ENCODE results near the gene SLC26A8. TPM values are rescaled to one million over a fixed set of nuclear protein-coding genes. Genes with fewer than 3 reads are reported as not detected.
A peak's percentile ranks its signal among the peaks of the same experiment; 100 is the strongest.
"Not testable (repeated sequence)": the region's sequence is repeated elsewhere in the genome, so short reads cannot be mapped to it uniquely, and the experiment has no call there.

The SLC26A8 gene
- total and polyA plus RNA-seq, 2 experiments from 2014 or later, result 0.89 to 2.9 TPM

DNA sequence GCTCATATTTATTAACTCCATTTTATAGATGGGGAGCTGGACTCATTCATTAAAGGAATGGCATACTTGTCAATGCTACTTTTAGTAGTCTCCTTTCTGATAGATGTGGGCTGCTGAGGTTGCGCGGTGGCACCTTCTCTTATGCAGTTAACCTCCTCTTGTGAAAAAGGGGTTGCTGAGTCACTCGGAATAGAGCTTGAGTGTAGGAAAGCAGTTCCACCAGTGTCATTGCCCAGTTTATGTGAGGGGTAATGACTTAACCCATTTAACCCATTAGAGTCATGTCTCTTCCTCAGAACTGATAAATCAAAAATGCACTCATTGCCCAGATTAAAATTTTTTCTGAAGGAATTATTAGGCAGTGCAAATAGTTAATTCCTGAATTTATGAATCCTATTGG lies 9.5 kb upstream of the SLC26A8 start:
- peaks cover 21% of the 10 kb centered on the region for H4K20me1 ChIP-seq (replicated peaks; ENCODE audit: insufficient read depth)
- ATAC-seq (no peak), DNase-seq (ENCODE audit: low spot score) (no peak)
- Mint-ChIP-seq H3K4me1 (peaks cover 19% of the 10 kb centered on the region), H3K36me3 (ENCODE audit: low read depth) (peaks cover 4% of the 10 kb centered on the region; the same call in 1 of the 3 replicates), H3K27me3 (ENCODE audit: insufficient read depth, low read depth, poor library complexity) (no peaks in the 10 kb centered on the region), H3K9me3 (no peaks in the 10 kb centered on the region), H3K4me3 (no peak overlapping the region), H3K27ac (no peak overlapping the region)
- H3K4me3 ChIP-seq, result peak overlapping the region; percentile 12; the same call in 1 of the 2 replicates
- TF ChIP-seq ZNF114 (CRISPR knock-in tag; IDR thresholded peaks at IDR 0.05) (no peak), JUNB (IDR thresholded peaks at IDR 0.05; ENCODE audit: unreplicated experiment) (no peak), NANOG (IDR thresholded peaks at IDR 0.05; ENCODE audit: borderline replicate concordance) (no peak), EZH2 (IDR thresholded peaks at IDR 0.05; ENCODE audit: low read depth, unreplicated experiment) (no peak), ZNF331 (CRISPR knock-in tag; IDR thresholded peaks at IDR 0.05; ENCODE audit: low read depth) (no peak), CREB1 (CRISPR knock-in tag; IDR thresholded peaks at IDR 0.05; ENCODE audit: low read depth) (no peak)
- TF ChIP-seq, protein P1, sequence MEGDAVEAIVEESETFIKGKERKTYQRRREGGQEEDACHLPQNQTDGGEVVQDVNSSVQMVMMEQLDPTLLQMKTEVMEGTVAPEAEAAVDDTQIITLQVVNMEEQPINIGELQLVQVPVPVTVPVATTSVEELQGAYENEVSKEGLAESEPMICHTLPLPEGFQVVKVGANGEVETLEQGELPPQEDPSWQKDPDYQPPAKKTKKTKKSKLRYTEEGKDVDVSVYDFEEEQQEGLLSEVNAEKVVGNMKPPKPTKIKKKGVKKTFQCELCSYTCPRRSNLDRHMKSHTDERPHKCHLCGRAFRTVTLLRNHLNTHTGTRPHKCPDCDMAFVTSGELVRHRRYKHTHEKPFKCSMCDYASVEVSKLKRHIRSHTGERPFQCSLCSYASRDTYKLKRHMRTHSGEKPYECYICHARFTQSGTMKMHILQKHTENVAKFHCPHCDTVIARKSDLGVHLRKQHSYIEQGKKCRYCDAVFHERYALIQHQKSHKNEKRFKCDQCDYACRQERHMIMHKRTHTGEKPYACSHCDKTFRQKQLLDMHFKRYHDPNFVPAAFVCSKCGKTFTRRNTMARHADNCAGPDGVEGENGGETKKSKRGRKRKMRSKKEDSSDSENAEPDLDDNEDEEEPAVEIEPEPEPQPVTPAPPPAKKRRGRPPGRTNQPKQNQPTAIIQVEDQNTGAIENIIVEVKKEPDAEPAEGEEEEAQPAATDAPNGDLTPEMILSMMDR (conservative IDR thresholded peaks at IDR 0.05; ENCODE audit: low read depth in 2 of 2), result no peak
- TF ChIP-seq, protein P2, sequence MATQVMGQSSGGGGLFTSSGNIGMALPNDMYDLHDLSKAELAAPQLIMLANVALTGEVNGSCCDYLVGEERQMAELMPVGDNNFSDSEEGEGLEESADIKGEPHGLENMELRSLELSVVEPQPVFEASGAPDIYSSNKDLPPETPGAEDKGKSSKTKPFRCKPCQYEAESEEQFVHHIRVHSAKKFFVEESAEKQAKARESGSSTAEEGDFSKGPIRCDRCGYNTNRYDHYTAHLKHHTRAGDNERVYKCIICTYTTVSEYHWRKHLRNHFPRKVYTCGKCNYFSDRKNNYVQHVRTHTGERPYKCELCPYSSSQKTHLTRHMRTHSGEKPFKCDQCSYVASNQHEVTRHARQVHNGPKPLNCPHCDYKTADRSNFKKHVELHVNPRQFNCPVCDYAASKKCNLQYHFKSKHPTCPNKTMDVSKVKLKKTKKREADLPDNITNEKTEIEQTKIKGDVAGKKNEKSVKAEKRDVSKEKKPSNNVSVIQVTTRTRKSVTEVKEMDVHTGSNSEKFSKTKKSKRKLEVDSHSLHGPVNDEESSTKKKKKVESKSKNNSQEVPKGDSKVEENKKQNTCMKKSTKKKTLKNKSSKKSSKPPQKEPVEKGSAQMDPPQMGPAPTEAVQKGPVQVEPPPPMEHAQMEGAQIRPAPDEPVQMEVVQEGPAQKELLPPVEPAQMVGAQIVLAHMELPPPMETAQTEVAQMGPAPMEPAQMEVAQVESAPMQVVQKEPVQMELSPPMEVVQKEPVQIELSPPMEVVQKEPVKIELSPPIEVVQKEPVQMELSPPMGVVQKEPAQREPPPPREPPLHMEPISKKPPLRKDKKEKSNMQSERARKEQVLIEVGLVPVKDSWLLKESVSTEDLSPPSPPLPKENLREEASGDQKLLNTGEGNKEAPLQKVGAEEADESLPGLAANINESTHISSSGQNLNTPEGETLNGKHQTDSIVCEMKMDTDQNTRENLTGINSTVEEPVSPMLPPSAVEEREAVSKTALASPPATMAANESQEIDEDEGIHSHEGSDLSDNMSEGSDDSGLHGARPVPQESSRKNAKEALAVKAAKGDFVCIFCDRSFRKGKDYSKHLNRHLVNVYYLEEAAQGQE (IDR thresholded peaks at IDR 0.05; ENCODE audit: unreplicated experiment), result no peak
- TF ChIP-seq, protein P3, sequence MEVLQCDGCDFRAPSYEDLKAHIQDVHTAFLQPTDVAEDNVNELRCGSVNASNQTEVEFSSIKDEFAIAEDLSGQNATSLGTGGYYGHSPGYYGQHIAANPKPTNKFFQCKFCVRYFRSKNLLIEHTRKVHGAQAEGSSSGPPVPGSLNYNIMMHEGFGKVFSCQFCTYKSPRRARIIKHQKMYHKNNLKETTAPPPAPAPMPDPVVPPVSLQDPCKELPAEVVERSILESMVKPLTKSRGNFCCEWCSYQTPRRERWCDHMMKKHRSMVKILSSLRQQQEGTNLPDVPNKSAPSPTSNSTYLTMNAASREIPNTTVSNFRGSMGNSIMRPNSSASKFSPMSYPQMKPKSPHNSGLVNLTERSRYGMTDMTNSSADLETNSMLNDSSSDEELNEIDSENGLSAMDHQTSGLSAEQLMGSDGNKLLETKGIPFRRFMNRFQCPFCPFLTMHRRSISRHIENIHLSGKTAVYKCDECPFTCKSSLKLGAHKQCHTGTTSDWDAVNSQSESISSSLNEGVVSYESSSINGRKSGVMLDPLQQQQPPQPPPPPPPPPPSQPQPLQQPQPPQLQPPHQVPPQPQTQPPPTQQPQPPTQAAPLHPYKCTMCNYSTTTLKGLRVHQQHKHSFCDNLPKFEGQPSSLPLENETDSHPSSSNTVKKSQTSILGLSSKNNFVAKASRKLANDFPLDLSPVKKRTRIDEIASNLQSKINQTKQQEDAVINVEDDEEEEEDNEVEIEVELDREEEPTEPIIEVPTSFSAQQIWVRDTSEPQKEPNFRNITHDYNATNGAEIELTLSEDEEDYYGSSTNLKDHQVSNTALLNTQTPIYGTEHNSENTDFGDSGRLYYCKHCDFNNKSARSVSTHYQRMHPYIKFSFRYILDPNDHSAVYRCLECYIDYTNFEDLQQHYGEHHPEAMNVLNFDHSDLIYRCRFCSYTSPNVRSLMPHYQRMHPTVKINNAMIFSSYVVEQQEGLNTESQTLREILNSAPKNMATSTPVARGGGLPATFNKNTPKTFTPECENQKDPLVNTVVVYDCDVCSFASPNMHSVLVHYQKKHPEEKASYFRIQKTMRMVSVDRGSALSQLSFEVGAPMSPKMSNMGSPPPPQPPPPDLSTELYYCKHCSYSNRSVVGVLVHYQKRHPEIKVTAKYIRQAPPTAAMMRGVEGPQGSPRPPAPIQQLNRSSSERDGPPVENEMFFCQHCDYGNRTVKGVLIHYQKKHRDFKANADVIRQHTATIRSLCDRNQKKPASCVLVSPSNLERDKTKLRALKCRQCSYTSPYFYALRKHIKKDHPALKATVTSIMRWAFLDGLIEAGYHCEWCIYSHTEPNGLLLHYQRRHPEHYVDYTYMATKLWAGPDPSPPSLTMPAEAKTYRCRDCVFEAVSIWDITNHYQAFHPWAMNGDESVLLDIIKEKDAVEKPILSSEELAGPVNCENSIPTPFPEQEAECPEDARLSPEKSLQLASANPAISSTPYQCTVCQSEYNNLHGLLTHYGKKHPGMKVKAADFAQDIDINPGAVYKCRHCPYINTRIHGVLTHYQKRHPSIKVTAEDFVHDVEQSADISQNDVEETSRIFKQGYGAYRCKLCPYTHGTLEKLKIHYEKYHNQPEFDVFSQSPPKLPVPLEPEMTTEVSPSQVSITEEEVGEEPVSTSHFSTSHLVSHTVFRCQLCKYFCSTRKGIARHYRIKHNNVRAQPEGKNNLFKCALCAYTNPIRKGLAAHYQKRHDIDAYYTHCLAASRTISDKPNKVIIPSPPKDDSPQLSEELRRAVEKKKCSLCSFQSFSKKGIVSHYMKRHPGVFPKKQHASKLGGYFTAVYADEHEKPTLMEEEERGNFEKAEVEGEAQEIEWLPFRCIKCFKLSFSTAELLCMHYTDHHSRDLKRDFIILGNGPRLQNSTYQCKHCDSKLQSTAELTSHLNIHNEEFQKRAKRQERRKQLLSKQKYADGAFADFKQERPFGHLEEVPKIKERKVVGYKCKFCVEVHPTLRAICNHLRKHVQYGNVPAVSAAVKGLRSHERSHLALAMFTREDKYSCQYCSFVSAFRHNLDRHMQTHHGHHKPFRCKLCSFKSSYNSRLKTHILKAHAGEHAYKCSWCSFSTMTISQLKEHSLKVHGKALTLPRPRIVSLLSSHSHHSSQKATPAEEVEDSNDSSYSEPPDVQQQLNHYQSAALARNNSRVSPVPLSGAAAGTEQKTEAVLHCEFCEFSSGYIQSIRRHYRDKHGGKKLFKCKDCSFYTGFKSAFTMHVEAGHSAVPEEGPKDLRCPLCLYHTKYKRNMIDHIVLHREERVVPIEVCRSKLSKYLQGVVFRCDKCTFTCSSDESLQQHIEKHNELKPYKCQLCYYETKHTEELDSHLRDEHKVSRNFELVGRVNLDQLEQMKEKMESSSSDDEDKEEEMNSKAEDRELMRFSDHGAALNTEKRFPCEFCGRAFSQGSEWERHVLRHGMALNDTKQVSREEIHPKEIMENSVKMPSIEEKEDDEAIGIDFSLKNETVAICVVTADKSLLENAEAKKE (CRISPR knock-in tag; IDR thresholded peaks at IDR 0.05), result no peak
- H3K36me3 ChIP-seq (ENCODE audit: insufficient read depth), result no peaks in the 10 kb centered on the region
- H3K9me2 ChIP-seq (ENCODE audit: insufficient read depth), result no peaks in the 10 kb centered on the region
- no peaks in the 10 kb centered on the region for H3K27me3 ChIP-seq (ENCODE audit: insufficient read depth)
- no peak overlapping the region for H3K27ac ChIP-seq (ENCODE audit: low read depth)
- peak overlapping the region; percentile 56 for H3K4me2 ChIP-seq
- no peaks in the 10 kb centered on the region for H3F3A ChIP-seq (replicated peaks; ENCODE audit: low read depth)
- no peak overlapping the region for H2AFZ ChIP-seq
- peaks cover 100% of the 10 kb centered on the region for H3K79me2 ChIP-seq (replicated peaks; ENCODE audit: insufficient read depth)
- peaks cover 20% of the 10 kb centered on the region for H3K4me1 ChIP-seq (ENCODE audit: insufficient read depth)

DNA sequence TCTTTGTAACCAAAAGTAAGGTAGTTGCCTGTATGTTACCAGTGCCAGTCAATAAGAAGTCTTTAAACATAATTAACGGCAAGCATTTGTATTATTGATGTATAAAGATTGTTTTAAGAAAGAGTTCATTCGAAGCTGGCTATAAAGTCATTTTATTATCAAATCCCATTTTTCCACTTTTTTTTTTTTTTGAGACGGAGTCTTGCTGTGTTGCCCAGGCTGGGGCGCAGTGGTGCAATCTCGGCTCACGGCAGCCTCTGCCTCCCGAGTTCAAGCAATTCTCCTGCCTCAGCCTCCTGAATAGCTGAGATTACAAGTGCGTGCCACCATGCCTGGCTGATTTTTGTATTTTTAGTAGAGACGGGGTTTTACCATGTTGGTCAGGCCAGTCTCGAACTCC lies 8.7 kb upstream of the SLC26A8 start:
- not testable (repeated sequence) for H2AFZ ChIP-seq; ATAC-seq; H3K9me3 Mint-ChIP-seq; H3K36me3 ChIP-seq (ENCODE audit: insufficient read depth); H3K4me3 ChIP-seq; H3K27ac Mint-ChIP-seq; H3K9me2 ChIP-seq (ENCODE audit: insufficient read depth); H3K4me2 ChIP-seq; H3F3A ChIP-seq (replicated peaks; ENCODE audit: low read depth); H3K36me3 Mint-ChIP-seq (ENCODE audit: low read depth); DNase-seq (ENCODE audit: low spot score); H3K27me3 Mint-ChIP-seq (ENCODE audit: insufficient read depth, low read depth, poor library complexity); H3K4me3 Mint-ChIP-seq; H3K27ac ChIP-seq (ENCODE audit: low read depth); H3K27me3 ChIP-seq (ENCODE audit: insufficient read depth)
- Histone ChIP-seq H3K4me1 (ENCODE audit: insufficient read depth) (peaks cover 18% of the 10 kb centered on the region), H3K79me2 (replicated peaks; ENCODE audit: insufficient read depth) (peaks cover 99% of the 10 kb centered on the region), H4K20me1 (replicated peaks; ENCODE audit: insufficient read depth) (peaks cover 15% of the 10 kb centered on the region)
- peaks cover 22% of the 10 kb centered on the region for H3K4me1 Mint-ChIP-seq

All from GM23338 (cell line).